RWPE2 (cell line): ENCODE data around the gene HSP90B1.

Source experiments
- ATAC-seq: fragments of 200-7000 bp; cut with Tn5 transposase; 3 replicates; pipeline ENCODE4 v1.9.1; 2021; ENCODE audit warnings: low read depth
- DNase-seq: peaks from one replicate; pipeline ENCODE4 v3.0.0-alpha.2; 2020; ENCODE audit warnings: low spot score
- H3K27ac ChIP-seq: fragments of 450-650 bp; 2 replicates; pipeline ENCODE4 v1.5.1; 2017; ENCODE audit warnings: mild to moderate bottlenecking; ENCODE audit not compliant: poor library complexity, severe bottlenecking
- H3K27me3 ChIP-seq: fragments of 250-450 bp; sonication (Bioruptor Pico); 2 replicates; pipeline ENCODE4 v1.5.1; 2021; ENCODE audit warnings: mild to moderate bottlenecking, moderate library complexity; ENCODE audit not compliant: insufficient read depth, poor library complexity, severe bottlenecking
- H3K36me3 ChIP-seq: fragments of 250-450 bp; sonication (Bioruptor Pico); 2 replicates; pipeline ENCODE4 v1.5.1; 2020; ENCODE audit warnings: low read depth, mild to moderate bottlenecking, moderate library complexity
- H3K4me1 ChIP-seq: fragments of 250-450 bp; sonication (Bioruptor Pico); 2 replicates; pipeline ENCODE4 v1.5.1; 2021; ENCODE audit warnings: mild to moderate bottlenecking, moderate library complexity; ENCODE audit not compliant: insufficient read depth, poor library complexity, severe bottlenecking
- H3K4me3 ChIP-seq: fragments of 250-450 bp; sonication (Bioruptor Pico); 2 replicates; pipeline ENCODE4 v1.5.1; 2021; ENCODE audit warnings: mild to moderate bottlenecking, moderate library complexity; ENCODE audit not compliant: severe bottlenecking
- H3K9me3 ChIP-seq: fragments of 250-450 bp; sonication (Bioruptor Pico); 2 replicates; pipeline ENCODE4 v1.5.1; 2021; ENCODE audit warnings: mild to moderate bottlenecking, moderate library complexity; ENCODE audit not compliant: severe bottlenecking
- TF ChIP-seq, protein P1 (sequence below): fragments of 450-650 bp; IDR thresholded peaks from one replicate; pipeline ENCODE4 v1.5.1; 2017; ENCODE audit warnings: mild to moderate bottlenecking, moderate library complexity; ENCODE audit not compliant: poor library complexity, severe bottlenecking

The HSP90B1 gene

DNA sequence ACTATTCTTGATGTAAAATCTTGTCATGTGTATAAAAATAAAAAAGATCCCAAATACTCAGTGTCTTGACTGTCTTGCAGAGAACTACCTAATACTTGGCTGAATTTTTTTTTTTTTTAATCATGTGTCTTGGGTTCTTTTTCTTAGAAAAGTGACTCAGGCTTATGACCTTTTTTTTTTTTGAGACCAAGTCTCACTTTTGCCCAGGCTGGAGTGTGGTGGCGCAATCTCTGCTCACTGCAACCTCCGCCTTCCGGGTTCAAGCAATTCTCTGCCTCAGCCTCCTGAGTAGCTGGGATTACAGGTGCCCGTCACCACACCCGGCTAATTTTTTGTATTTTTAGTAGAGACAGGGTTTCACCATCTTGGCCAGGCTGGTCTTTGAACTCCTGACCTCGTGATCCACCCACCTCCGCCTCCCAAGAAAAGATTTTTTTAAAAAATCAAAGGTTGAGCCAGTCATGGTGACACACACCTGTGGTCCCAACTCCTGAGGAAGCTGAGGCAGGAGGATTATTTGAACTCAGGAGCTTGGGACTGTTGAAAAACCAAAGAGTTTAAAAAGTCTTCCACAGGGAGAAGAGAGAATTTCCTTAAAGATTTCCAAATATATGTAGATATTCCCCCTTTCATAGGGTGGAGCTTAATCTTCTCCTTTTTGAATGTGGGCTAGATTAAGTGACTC, 17.8 kb downstream of the HSP90B1 start:
- no peaks in the 10 kb centered on the region for H3K27me3 ChIP-seq
- TF ChIP-seq, protein P1, sequence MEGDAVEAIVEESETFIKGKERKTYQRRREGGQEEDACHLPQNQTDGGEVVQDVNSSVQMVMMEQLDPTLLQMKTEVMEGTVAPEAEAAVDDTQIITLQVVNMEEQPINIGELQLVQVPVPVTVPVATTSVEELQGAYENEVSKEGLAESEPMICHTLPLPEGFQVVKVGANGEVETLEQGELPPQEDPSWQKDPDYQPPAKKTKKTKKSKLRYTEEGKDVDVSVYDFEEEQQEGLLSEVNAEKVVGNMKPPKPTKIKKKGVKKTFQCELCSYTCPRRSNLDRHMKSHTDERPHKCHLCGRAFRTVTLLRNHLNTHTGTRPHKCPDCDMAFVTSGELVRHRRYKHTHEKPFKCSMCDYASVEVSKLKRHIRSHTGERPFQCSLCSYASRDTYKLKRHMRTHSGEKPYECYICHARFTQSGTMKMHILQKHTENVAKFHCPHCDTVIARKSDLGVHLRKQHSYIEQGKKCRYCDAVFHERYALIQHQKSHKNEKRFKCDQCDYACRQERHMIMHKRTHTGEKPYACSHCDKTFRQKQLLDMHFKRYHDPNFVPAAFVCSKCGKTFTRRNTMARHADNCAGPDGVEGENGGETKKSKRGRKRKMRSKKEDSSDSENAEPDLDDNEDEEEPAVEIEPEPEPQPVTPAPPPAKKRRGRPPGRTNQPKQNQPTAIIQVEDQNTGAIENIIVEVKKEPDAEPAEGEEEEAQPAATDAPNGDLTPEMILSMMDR: no peak
- ATAC-seq (no peak), DNase-seq (no peak)
- H3K27ac ChIP-seq: no peak overlapping the region
- no peak overlapping the region for H3K4me3 ChIP-seq
- no peaks in the 10 kb centered on the region for H3K9me3 ChIP-seq
- H3K36me3 ChIP-seq: peaks cover 100% of the 10 kb centered on the region
- H3K4me1 ChIP-seq: no peaks in the 10 kb centered on the region

GRCh38 chr12:103948746-103949406, 18.7 kb downstream of the HSP90B1 start:
- Histone ChIP-seq H3K4me3 (no peak overlapping the region), H3K36me3 (peaks cover 100% of the 10 kb centered on the region), H3K27ac (no peak overlapping the region), H3K27me3 (no peaks in the 10 kb centered on the region), H3K4me1 (no peaks in the 10 kb centered on the region), H3K9me3 (no peaks in the 10 kb centered on the region)
- TF ChIP-seq, protein P1: no peak
- ATAC-seq (no peak), DNase-seq (no peak)

- Histone ChIP-seq H3K4me1 (peaks cover 6% of the 10 kb centered on the region), H3K4me3 (no peak overlapping the region), H3K27ac (no peak overlapping the region), H3K36me3 (peaks cover 82% of the 10 kb centered on the region), H3K27me3 (no peaks in the 10 kb centered on the region), H3K9me3 (no peaks in the 10 kb centered on the region)
- TF ChIP-seq, protein P1: no peak
- no peak for ATAC-seq
- no peak for DNase-seq
Observed at GRCh38 chr12:103952497-103952896, 22.3 kb downstream of the HSP90B1 start.

GRCh38 chr12:103955811-103956508, 25.8 kb downstream of the HSP90B1 start:
- Histone ChIP-seq H3K27ac (peak overlapping the region; percentile 87), H3K4me3 (peak overlapping the region; percentile 68), H3K27me3 (no peaks in the 10 kb centered on the region), H3K4me1 (peaks cover 10% of the 10 kb centered on the region), H3K9me3 (no peaks in the 10 kb centered on the region), H3K36me3 (peaks cover 48% of the 10 kb centered on the region)
- TF ChIP-seq, protein P1: no peak
- ATAC-seq (peak; percentile 8; the same call in 2 of the 3 replicates), DNase-seq (no peak)
